ENCODE measurements around the gene HEATR5A. TPM values are rescaled to one million over a fixed set of nuclear protein-coding genes. Genes with fewer than 3 reads are reported as not detected.

Gene HEATR5A
- polyA plus RNA-seq, 1 of the 3 experiments (the other 2 are of a cell fraction): 7.1 TPM

DNA sequence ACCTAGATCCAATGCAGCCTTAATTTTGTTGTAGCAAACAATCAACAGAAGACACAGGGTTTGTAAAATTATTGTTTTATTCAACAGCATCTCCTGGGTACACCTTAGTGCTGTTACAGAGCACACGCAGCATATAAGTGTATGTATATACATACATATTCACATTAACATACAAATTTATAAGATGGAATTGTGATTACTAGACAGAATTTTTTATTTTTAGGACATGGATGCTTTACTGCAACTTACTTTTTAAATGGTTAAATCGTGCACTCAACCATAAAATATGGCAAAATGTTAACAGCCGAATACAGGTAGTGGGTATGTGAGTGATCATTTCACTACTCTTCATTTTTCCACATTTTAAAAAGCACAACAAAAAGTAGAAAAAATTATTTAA, 16.6 kb downstream of the HEATR5A start:
- H3K9me3 ChIP-seq: no peaks in the 10 kb centered on the region
- ChIA-PET POLR2A (no interaction called here), CTCF (interaction anchor here (1.2 kb wide), 1 partner anchor 11 kb away, joined by 3 read pairs; no protein-coding TSS in a partner anchor)
- peaks cover 20% of the 10 kb centered on the region in 2 experiments for H3K36me3 ChIP-seq (replicated peaks in 1 of 2; ENCODE audit: control insufficient read depth in 1 of 2, insufficient read depth in 2 of 2, low read length in 1 of 2)
- no peak overlapping the region for H3K4me2 ChIP-seq
- H3K79me2 ChIP-seq (ENCODE audit: insufficient read depth): peaks cover 15% of the 10 kb centered on the region
- H2AFZ ChIP-seq (ENCODE audit: low read depth): no peak overlapping the region
- H3F3A ChIP-seq (replicated peaks; ENCODE audit: insufficient read depth): no peaks in the 10 kb centered on the region
- 98% methylated on average over 3 of the region's 3 CpGs for WGBS (ENCODE audit: low lambda C conversion rate)
- H3K27me3 ChIP-seq (ENCODE audit: insufficient read depth): no peaks in the 10 kb centered on the region
- H3K4me1 ChIP-seq (ENCODE audit: control insufficient read depth in 1 of 2, insufficient read depth in 2 of 2, low read depth in 1 of 2, low read length in 1 of 2): peaks cover 0 to 7% of the 10 kb centered on the region in 2 experiments; a peak in 2 of 4 replicates
- no peaks in the 10 kb centered on the region for H3K9me2 ChIP-seq
- TF ChIP-seq TEAD4 (IDR thresholded peaks at IDR 0.05; ENCODE audit: borderline replicate concordance, insufficient read depth) (no peak), EP300 (IDR thresholded peaks at IDR 0.05; ENCODE audit: borderline replicate concordance in 1 of 2, low read depth in 1 of 2, low read length in 1 of 2) (no peak), SMC3 (IDR thresholded peaks at IDR 0.05; ENCODE audit: low read depth, low read length) (no peak), JUND (IDR thresholded peaks at IDR 0.05) (no peak)
- TF ChIP-seq, protein P1, sequence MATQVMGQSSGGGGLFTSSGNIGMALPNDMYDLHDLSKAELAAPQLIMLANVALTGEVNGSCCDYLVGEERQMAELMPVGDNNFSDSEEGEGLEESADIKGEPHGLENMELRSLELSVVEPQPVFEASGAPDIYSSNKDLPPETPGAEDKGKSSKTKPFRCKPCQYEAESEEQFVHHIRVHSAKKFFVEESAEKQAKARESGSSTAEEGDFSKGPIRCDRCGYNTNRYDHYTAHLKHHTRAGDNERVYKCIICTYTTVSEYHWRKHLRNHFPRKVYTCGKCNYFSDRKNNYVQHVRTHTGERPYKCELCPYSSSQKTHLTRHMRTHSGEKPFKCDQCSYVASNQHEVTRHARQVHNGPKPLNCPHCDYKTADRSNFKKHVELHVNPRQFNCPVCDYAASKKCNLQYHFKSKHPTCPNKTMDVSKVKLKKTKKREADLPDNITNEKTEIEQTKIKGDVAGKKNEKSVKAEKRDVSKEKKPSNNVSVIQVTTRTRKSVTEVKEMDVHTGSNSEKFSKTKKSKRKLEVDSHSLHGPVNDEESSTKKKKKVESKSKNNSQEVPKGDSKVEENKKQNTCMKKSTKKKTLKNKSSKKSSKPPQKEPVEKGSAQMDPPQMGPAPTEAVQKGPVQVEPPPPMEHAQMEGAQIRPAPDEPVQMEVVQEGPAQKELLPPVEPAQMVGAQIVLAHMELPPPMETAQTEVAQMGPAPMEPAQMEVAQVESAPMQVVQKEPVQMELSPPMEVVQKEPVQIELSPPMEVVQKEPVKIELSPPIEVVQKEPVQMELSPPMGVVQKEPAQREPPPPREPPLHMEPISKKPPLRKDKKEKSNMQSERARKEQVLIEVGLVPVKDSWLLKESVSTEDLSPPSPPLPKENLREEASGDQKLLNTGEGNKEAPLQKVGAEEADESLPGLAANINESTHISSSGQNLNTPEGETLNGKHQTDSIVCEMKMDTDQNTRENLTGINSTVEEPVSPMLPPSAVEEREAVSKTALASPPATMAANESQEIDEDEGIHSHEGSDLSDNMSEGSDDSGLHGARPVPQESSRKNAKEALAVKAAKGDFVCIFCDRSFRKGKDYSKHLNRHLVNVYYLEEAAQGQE (IDR thresholded peaks at IDR 0.05; ENCODE audit: low read depth, low read length): no peak
- H4K20me1 ChIP-seq (ENCODE audit: insufficient read depth): no peaks in the 10 kb centered on the region
- H3K9ac ChIP-seq: no peak overlapping the region
- no peak overlapping the region for H3K4me3 ChIP-seq (ENCODE audit: low read depth in 2 of 2, low read length in 1 of 2)
- no peak for DNase-seq
- no peak overlapping the region for H3K27ac ChIP-seq (ENCODE audit: low read depth in 2 of 2, low read length in 1 of 2)

DNA sequence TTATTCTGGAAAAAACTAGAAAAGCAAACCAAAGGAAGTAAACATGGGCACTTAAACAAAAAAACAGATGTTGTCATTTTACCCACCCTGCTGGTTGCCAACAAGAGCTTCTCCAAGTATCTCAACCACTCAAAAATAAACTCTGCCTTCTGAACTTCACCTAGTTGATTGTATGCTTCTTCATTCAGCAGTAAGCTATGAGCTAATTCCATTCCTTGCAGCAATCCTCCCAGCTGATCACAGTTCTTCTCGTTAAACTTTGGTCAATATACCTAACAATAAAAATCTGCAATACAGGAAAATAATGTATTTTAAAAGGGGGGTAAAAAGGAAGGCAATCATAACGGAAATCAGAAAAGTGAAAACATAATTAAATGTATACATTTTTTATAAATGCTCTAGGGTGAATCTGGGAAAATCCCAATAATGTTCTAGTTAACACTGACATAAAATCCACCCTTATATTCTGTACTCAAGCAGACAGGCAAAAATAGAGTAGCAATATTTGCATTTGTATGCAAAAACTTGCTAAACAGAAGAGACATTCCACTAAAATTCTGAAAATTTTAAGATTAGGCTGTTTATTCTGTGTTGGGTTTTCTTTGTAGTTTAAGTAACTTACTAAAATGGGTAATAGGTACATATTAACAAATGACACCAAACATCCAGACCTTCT, 17.4 kb downstream of the HEATR5A start:
- no peak overlapping the region for H3K9ac ChIP-seq
- no peak overlapping the region for H3K4me3 ChIP-seq (ENCODE audit: low read depth in 2 of 2, low read length in 1 of 2)
- H3F3A ChIP-seq (replicated peaks; ENCODE audit: insufficient read depth): no peaks in the 10 kb centered on the region
- POLR2A ChIA-PET: no interaction called here
- H3K9me3 ChIP-seq: no peaks in the 10 kb centered on the region
- 73% methylated on average over 2 of the region's 2 CpGs for WGBS (ENCODE audit: low lambda C conversion rate)
- no peak overlapping the region for H2AFZ ChIP-seq (ENCODE audit: low read depth)
- H4K20me1 ChIP-seq (ENCODE audit: insufficient read depth): no peaks in the 10 kb centered on the region
- H3K9me2 ChIP-seq: no peaks in the 10 kb centered on the region
- TF ChIP-seq ELF1 (IDR thresholded peaks at IDR 0.05) (no peak), YY1 (IDR thresholded peaks at IDR 0.05; ENCODE audit: low read depth) (no peak), GABPA (IDR thresholded peaks at IDR 0.05; ENCODE audit: low read depth) (no peak), GATA2 (CRISPR knock-in tag; IDR thresholded peaks at IDR 0.05) (no peak), SIN3A (IDR thresholded peaks at IDR 0.05; ENCODE audit: borderline replicate concordance, low read depth, low read length) (no peak), TCF12 (IDR thresholded peaks at IDR 0.05) (no peak), POLR2AphosphoS5 (IDR thresholded peaks at IDR 0.05; ENCODE audit: low read depth, low read length) (no peak), SMC3 (IDR thresholded peaks at IDR 0.05; ENCODE audit: low read depth, low read length) (no peak), FOXM1 (IDR thresholded peaks at IDR 0.05; ENCODE audit: low read depth) (no peak), NFIC (IDR thresholded peaks at IDR 0.05; ENCODE audit: borderline replicate concordance) (no peak), CHD2 (IDR thresholded peaks at IDR 0.05; ENCODE audit: low read length, partially characterized antibody) (no peak), RFX5 (IDR thresholded peaks at IDR 0.05; ENCODE audit: low read length) (no peak), RAD21 (IDR thresholded peaks at IDR 0.05; ENCODE audit: low read length) (no peak), NRF1 (IDR thresholded peaks at IDR 0.05; ENCODE audit: low read depth, low read length) (no peak)
- TF ChIP-seq, protein P2, sequence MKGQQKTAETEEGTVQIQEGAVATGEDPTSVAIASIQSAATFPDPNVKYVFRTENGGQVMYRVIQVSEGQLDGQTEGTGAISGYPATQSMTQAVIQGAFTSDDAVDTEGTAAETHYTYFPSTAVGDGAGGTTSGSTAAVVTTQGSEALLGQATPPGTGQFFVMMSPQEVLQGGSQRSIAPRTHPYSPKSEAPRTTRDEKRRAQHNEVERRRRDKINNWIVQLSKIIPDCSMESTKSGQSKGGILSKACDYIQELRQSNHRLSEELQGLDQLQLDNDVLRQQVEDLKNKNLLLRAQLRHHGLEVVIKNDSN (IDR thresholded peaks at IDR 0.05; ENCODE audit: borderline replicate concordance, low read depth): no peak
- TF ChIP-seq, protein P3, sequence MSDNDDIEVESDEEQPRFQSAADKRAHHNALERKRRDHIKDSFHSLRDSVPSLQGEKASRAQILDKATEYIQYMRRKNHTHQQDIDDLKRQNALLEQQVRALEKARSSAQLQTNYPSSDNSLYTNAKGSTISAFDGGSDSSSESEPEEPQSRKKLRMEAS (IDR thresholded peaks at IDR 0.05; ENCODE audit: low read depth): no peak
- TF ChIP-seq, protein P4, sequence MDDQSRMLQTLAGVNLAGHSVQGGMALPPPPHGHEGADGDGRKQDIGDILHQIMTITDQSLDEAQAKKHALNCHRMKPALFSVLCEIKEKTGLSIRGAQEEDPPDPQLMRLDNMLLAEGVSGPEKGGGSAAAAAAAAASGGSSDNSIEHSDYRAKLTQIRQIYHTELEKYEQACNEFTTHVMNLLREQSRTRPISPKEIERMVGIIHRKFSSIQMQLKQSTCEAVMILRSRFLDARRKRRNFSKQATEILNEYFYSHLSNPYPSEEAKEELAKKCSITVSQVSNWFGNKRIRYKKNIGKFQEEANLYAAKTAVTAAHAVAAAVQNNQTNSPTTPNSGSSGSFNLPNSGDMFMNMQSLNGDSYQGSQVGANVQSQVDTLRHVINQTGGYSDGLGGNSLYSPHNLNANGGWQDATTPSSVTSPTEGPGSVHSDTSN (IDR thresholded peaks at IDR 0.05): no peak
- H3K4me2 ChIP-seq: no peak overlapping the region
- no peak overlapping the region for H3K27ac ChIP-seq (ENCODE audit: low read depth in 2 of 2, low read length in 1 of 2)
- DNase-seq: no peak
- H3K4me1 ChIP-seq (ENCODE audit: control insufficient read depth in 1 of 2, insufficient read depth in 2 of 2, low read depth in 1 of 2, low read length in 1 of 2): peaks cover 0 to 7% of the 10 kb centered on the region in 2 experiments; a peak in 2 of 4 replicates
- H3K27me3 ChIP-seq (ENCODE audit: insufficient read depth): no peaks in the 10 kb centered on the region
- H3K79me2 ChIP-seq (ENCODE audit: insufficient read depth): peaks cover 14% of the 10 kb centered on the region
- peaks cover 25 to 28% of the 10 kb centered on the region in 2 experiments for H3K36me3 ChIP-seq (replicated peaks in 1 of 2; ENCODE audit: control insufficient read depth in 1 of 2, insufficient read depth in 2 of 2, low read length in 1 of 2)
- CTCF ChIA-PET: interaction anchor here (1.0 to 1.2 kb wide), 2 partner anchors 47 kb away, joined by 3 to 5 read pairs; no protein-coding TSS in a partner anchor
